H9 (cell line): Measurements from ENCODE around the gene OR8K5. TPM values are rescaled to one million over a fixed set of nuclear protein-coding genes. Genes with fewer than 3 reads are reported as not detected.

Experiments used
- DNase-seq: peaks from one replicate; pipeline ENCODE4 v3.0.0-alpha.2; 2017
- H2AFZ ChIP-seq: one replicate; pipeline ENCODE4 v1.6.1; 2013; ENCODE audit warnings: mild to moderate bottlenecking, low read length, control low read depth, moderate library complexity
- H2AK5ac ChIP-seq: 2 replicates; pipeline ENCODE4 v1.6.1; 2013; ENCODE audit warnings: low read length, control low read depth, mixed read lengths; ENCODE audit not compliant: insufficient read length
- H2BK120ac ChIP-seq: one replicate; pipeline ENCODE4 v1.6.1; 2013; ENCODE audit warnings: low read depth, mild to moderate bottlenecking, low read length, control low read depth, inconsistent platforms; ENCODE audit not compliant: poor library complexity, severe bottlenecking
- H2BK12ac ChIP-seq: 2 replicates; pipeline ENCODE4 v1.6.1; 2013; ENCODE audit warnings: low read length, control low read depth, mixed read lengths, low read depth; ENCODE audit not compliant: insufficient read length
- H2BK15ac ChIP-seq: 2 replicates; pipeline ENCODE4 v1.6.1; 2013; ENCODE audit warnings: low read depth, low read length, control low read depth
- H2BK20ac ChIP-seq: one replicate; pipeline ENCODE4 v1.6.1; 2013; ENCODE audit warnings: low read depth, mild to moderate bottlenecking, low read length, control low read depth, inconsistent platforms; ENCODE audit not compliant: poor library complexity, severe bottlenecking
- H2BK5ac ChIP-seq: 2 replicates; pipeline ENCODE4 v1.6.1; 2013; ENCODE audit warnings: low read length, control low read depth, mixed read lengths; ENCODE audit not compliant: insufficient read length
- H3K14ac ChIP-seq: 2 replicates; pipeline ENCODE4 v1.6.1; 2013; ENCODE audit warnings: low read length, control low read depth; ENCODE audit not compliant: insufficient read depth
- H3K18ac ChIP-seq: 2 replicates; pipeline ENCODE4 v1.6.1; 2013; ENCODE audit warnings: low read depth, mild to moderate bottlenecking, mixed read lengths, low read length, control low read depth; ENCODE audit not compliant: insufficient read length
- H3K23ac ChIP-seq: 2 replicates; pipeline ENCODE4 v1.6.1; 2013; ENCODE audit warnings: low read length, control low read depth, mixed read lengths, low read depth; ENCODE audit not compliant: insufficient read length
- H3K23me2 ChIP-seq: 2 replicates; pipeline ENCODE4 v1.6.1; 2013; ENCODE audit warnings: low read depth, mild to moderate bottlenecking, mixed read lengths, low read length, control low read depth; ENCODE audit not compliant: insufficient read length, poor library complexity, severe bottlenecking
- H3K27ac ChIP-seq: 2 replicates; pipeline ENCODE4 v1.5.1; 2013; ENCODE audit warnings: low read length, control low read depth, mixed read lengths, low read depth; ENCODE audit not compliant: insufficient read length
- H3K27me3 ChIP-seq: 2 replicates; pipeline ENCODE4 v1.6.1; 2013; ENCODE audit warnings: low read length, control low read depth, inconsistent platforms; ENCODE audit not compliant: insufficient read depth
- H3K4ac ChIP-seq: 2 replicates; pipeline ENCODE4 v1.6.1; 2013; ENCODE audit warnings: low read depth, mild to moderate bottlenecking, control low read depth, inconsistent platforms, low read length, moderate library complexity
- H3K4me1 ChIP-seq: 2 replicates; pipeline ENCODE4 v1.6.1; 2013; ENCODE audit warnings: low read length, control low read depth, inconsistent platforms; ENCODE audit not compliant: insufficient read depth
- H3K4me2 ChIP-seq: 2 replicates; pipeline ENCODE4 v1.6.1; 2013; ENCODE audit warnings: low read length, control low read depth, mixed read lengths; ENCODE audit not compliant: insufficient read length, insufficient read depth
- H3K56ac ChIP-seq: 2 replicates; pipeline ENCODE4 v1.6.1; 2013; ENCODE audit warnings: low read depth, mild to moderate bottlenecking, mixed read lengths, low read length, control low read depth; ENCODE audit not compliant: insufficient read length
- H3K79me1 ChIP-seq: 2 replicates; pipeline ENCODE4 v1.6.1; 2013; ENCODE audit warnings: low read depth, mild to moderate bottlenecking, moderate library complexity, low read length, control low read depth, inconsistent platforms; ENCODE audit not compliant: insufficient read depth, poor library complexity, severe bottlenecking
- H3K79me2 ChIP-seq: 2 replicates; pipeline ENCODE4 v1.6.1; 2013; ENCODE audit warnings: low read length, control low read depth, inconsistent platforms; ENCODE audit not compliant: insufficient read depth
- H3K9ac ChIP-seq: 2 replicates; pipeline ENCODE4 v1.6.1; 2013; ENCODE audit warnings: low read length, control low read depth, mixed read lengths; ENCODE audit not compliant: insufficient read length; ENCODE audit errors: extremely low read depth
- H3K9me3 ChIP-seq: one replicate; pipeline ENCODE4 v1.6.1; 2013; ENCODE audit warnings: low read depth, low read length, inconsistent platforms; ENCODE audit not compliant: control insufficient read depth
- H3T11ph ChIP-seq: one replicate; pipeline ENCODE4 v1.6.1; 2013; ENCODE audit warnings: mild to moderate bottlenecking, low read length, control low read depth, inconsistent platforms
- H4K20me1 ChIP-seq: one replicate; pipeline ENCODE4 v1.6.1; 2013; ENCODE audit not compliant: control insufficient read depth, insufficient read length, insufficient read depth
- H4K5ac ChIP-seq: 2 replicates; pipeline ENCODE4 v1.6.1; 2013; ENCODE audit warnings: low read depth, mild to moderate bottlenecking, mixed read lengths, low read length, control low read depth; ENCODE audit not compliant: insufficient read length
- H4K8ac ChIP-seq: replicated peaks from 2 replicates; pipeline ENCODE4 v1.6.1; 2013; ENCODE audit warnings: low read length, control low read depth, mixed read lengths, low read depth; ENCODE audit not compliant: insufficient read length
- H4K91ac ChIP-seq: 2 replicates; pipeline ENCODE4 v1.6.1; 2013; ENCODE audit warnings: low read depth, mild to moderate bottlenecking, moderate library complexity, mixed read lengths, low read length, control low read depth; ENCODE audit not compliant: insufficient read length
- H3K27ac Mint-ChIP-seq, 3 experiments: 2 replicates in 2 of 3; 3 replicates in 1 of 3; pipeline ENCODE4 v1.8.0; 2020 to 2021; ENCODE audit warnings: mixed read lengths in 3 of 3, mild to moderate bottlenecking in 1 of 3, moderate library complexity in 1 of 3
- H3K27me3 Mint-ChIP-seq: 2 replicates; pipeline ENCODE4 v1.8.0; 2021; ENCODE audit warnings: low read depth, mild to moderate bottlenecking, moderate library complexity, mixed read lengths
- H3K36me3 Mint-ChIP-seq, 3 experiments: 2 replicates in 2 of 3; 3 replicates in 1 of 3; pipeline ENCODE4 v1.8.0; 2020 to 2021; ENCODE audit warnings: low read depth in 3 of 3, mixed read lengths in 3 of 3; ENCODE audit not compliant: insufficient read depth in 1 of 3
- H3K4me1 Mint-ChIP-seq, 2 experiments: 2 replicates each; pipeline ENCODE4 v1.8.0; 2020; ENCODE audit warnings: mixed read lengths in 2 of 2
- H3K4me3 Mint-ChIP-seq, 2 experiments: 2 replicates in 1 of 2; 3 replicates in 1 of 2; pipeline ENCODE4 v1.8.0; 2020 to 2021; ENCODE audit warnings: mild to moderate bottlenecking in 2 of 2, mixed read lengths in 2 of 2, moderate library complexity in 1 of 2
- H3K9me3 Mint-ChIP-seq, 2 experiments: 2 replicates in 1 of 2; 3 replicates in 1 of 2; pipeline ENCODE4 v1.8.0; 2020; ENCODE audit warnings: mild to moderate bottlenecking in 2 of 2, mixed read lengths in 2 of 2, moderate library complexity in 1 of 2
- CTCF ChIP-seq: fragments of 200-600 bp; sonication (generic); conservative IDR thresholded peaks from 3 replicates; pipeline ENCODE4 v1.8.0; 2021; ENCODE audit warnings: antibody characterized with exemption, mild to moderate bottlenecking
- total RNA-seq: library from RNA; stranded (reverse); gene quantifications from 2 replicates; pipeline ENCODE4 v1.2.1, GENCODE V29; 2021

The OR8K5 gene
- total RNA-seq, 1 experiment from 2014 or later = not detected

DNA sequence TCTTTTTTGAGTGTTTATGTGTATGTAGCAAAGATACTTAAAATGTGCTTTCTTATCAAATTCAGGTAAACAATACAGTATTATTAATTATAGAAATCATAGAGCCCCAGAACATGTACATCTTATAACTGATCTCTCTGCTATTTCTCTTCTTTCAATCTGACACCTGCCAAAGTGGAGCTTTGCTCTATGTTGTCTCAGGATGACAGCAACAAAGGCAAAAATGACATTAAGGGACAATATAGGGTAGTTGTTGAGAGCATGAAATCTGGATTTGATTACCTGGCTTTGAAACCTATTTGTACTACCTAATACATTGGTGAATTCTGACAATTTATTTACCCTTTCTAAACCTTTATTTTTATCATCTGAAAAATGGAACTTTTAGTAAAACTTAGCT, 23.3 kb upstream of the OR8K5 start:
- Histone ChIP-seq H2AK5ac (no peak overlapping the region), H2BK120ac (no peak overlapping the region), H3K4me2 (no peak overlapping the region), H4K20me1 (no peaks in the 10 kb centered on the region), H3K27me3 (no peaks in the 10 kb centered on the region), H4K5ac (no peak overlapping the region), H4K91ac (no peak overlapping the region), H3T11ph (no peak overlapping the region), H2BK12ac (no peak overlapping the region), H2BK20ac (no peak overlapping the region), H3K27ac (no peak overlapping the region), H2AFZ (no peak overlapping the region), H4K8ac (no peak overlapping the region), H3K79me1 (no peaks in the 10 kb centered on the region), H2BK5ac (no peak overlapping the region), H3K4ac (no peak overlapping the region), H3K23me2 (no peaks in the 10 kb centered on the region), H3K14ac (no peak overlapping the region), H2BK15ac (no peak overlapping the region), H3K56ac (no peak overlapping the region), H3K79me2 (no peaks in the 10 kb centered on the region), H3K18ac (no peak overlapping the region), H3K23ac (no peak overlapping the region), H3K9me3 (peaks cover 11% of the 10 kb centered on the region), H3K4me1 (no peaks in the 10 kb centered on the region), H3K9ac (no peak overlapping the region)
- no peak for TF ChIP-seq CTCF
- Mint-ChIP-seq H3K27me3 (no peaks in the 10 kb centered on the region), H3K27ac (no peak overlapping the region), H3K4me1 (no peaks in the 10 kb centered on the region), H3K4me3 (no peak overlapping the region), H3K9me3 (peaks cover 24 to 46% of the 10 kb centered on the region in 2 experiments), H3K36me3 (peaks cover 5 to 9% (median 7%) of the 10 kb centered on the region in 3 experiments; a peak in 6 of 7 replicates)
- no peak for DNase-seq
